ENCODE data around the gene MBNL3.

The MBNL3 gene

GRCh38 chrX:132423323-132423722 lies 65.5 kb downstream of the MBNL3 start:
- H3K9me3 Mint-ChIP-seq, result no peaks in the 10 kb centered on the region
- no peak overlapping the region for H3K4me3 Mint-ChIP-seq
- H3K4me1 Mint-ChIP-seq, result peaks cover 10% of the 10 kb centered on the region
- DNase-seq (ENCODE audit: low spot score in 2 of 2) (no peak), ATAC-seq (ENCODE audit: low read depth) (no peak)
- no peak overlapping the region for H3K27ac Mint-ChIP-seq
- no peaks in the 10 kb centered on the region for H3K27me3 Mint-ChIP-seq
- H3K36me3 Mint-ChIP-seq, result peaks cover 3% of the 10 kb centered on the region

DNA sequence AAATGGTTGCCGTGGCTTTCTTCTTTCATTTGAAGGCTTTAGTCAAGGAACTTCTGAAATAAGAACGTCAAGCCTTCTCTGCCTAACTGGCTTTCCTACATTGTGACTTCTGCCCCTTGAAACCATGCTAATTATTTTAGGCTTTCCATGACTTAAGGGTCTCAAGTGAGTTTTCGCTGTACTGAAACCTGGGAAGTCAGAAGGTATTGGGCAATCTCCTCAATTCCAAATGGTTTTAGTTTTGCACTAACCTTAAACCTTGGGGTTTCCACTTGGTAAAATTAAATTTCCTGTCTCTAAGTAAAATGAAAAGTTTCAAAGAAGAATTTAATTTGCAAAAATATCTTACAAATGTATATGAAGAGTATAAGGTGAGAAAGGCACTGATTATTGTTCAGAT lies 73.8 kb downstream of the MBNL3 start:
- no peak overlapping the region for H3K4me3 Mint-ChIP-seq
- DNase-seq (ENCODE audit: low spot score in 2 of 2) (no peak), ATAC-seq (ENCODE audit: low read depth) (no peak)
- peaks cover 11% of the 10 kb centered on the region for H3K4me1 Mint-ChIP-seq
- H3K36me3 Mint-ChIP-seq, result peaks cover 6% of the 10 kb centered on the region
- no peaks in the 10 kb centered on the region for H3K9me3 Mint-ChIP-seq
- no peak overlapping the region for H3K27ac Mint-ChIP-seq
- H3K27me3 Mint-ChIP-seq, result no peaks in the 10 kb centered on the region

DNA sequence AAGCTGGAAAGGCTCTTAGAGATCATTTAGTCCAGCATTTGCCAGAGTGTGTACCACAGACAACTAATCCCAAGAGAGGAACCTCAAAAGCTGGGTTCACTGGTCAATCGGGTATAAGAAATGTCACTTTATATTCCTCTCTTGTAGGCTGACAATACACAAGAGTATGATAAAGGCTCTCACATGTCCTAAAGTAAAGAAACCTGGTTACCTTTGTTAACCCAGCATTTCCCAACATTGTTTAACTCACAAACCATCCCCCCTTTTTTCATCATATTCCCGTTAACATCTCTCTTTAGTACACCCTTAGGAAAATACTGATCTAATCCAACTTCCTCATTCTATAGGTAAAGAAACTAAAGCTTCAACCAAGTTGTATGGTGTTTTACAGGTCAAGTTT lies 74.4 kb downstream of the MBNL3 start:
- Mint-ChIP-seq H3K27ac (no peak overlapping the region), H3K4me3 (no peak overlapping the region), H3K27me3 (no peaks in the 10 kb centered on the region), H3K4me1 (peaks cover 13% of the 10 kb centered on the region), H3K36me3 (peaks cover 5% of the 10 kb centered on the region), H3K9me3 (no peaks in the 10 kb centered on the region)
- ATAC-seq (ENCODE audit: low read depth) (no peak), DNase-seq (ENCODE audit: low spot score in 2 of 2) (no peak)

DNA sequence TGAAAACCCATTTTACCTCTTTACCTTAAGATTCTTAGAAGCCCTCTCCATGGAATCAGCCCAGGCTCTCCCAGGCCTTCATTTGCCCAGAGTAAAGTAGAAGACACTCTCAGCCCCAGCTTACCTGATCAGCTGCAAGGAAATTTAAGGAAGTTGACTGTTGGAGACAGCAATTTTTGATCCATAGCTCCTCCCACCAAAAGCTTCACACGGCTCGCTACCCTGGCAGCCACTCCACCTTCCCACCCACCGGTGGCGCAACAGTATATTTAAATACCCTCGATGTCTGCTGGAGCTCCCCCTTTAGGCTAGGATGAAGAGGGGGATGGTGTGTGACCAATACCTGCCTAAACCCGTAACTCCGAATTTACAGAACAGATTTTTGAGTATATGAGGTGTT lies 75.4 kb downstream of the MBNL3 start:
- peaks cover 5% of the 10 kb centered on the region for H3K36me3 Mint-ChIP-seq
- DNase-seq (ENCODE audit: low spot score in 2 of 2) (no peak), ATAC-seq (ENCODE audit: low read depth) (no peak)
- no peaks in the 10 kb centered on the region for H3K9me3 Mint-ChIP-seq
- peaks cover 13% of the 10 kb centered on the region for H3K4me1 Mint-ChIP-seq
- no peaks in the 10 kb centered on the region for H3K27me3 Mint-ChIP-seq
- H3K27ac Mint-ChIP-seq, result no peak overlapping the region
- H3K4me3 Mint-ChIP-seq, result no peak overlapping the region

GRCh38 chrX:132412208-132412607 lies 76.6 kb downstream of the MBNL3 start:
- Mint-ChIP-seq H3K9me3 (no peaks in the 10 kb centered on the region), H3K27ac (no peak overlapping the region), H3K36me3 (peaks cover 5% of the 10 kb centered on the region), H3K4me3 (no peak overlapping the region), H3K4me1 (peaks cover 17% of the 10 kb centered on the region), H3K27me3 (no peaks in the 10 kb centered on the region)
- ATAC-seq (ENCODE audit: low read depth) (no peak), DNase-seq (ENCODE audit: low spot score in 2 of 2) (no peak)

GRCh38 chrX:132411310-132411977 lies 77.4 kb downstream of the MBNL3 start:
- no peak for DNase-seq (ENCODE audit: low spot score in 2 of 2)
- Mint-ChIP-seq H3K4me1 (peaks cover 17% of the 10 kb centered on the region), H3K9me3 (no peaks in the 10 kb centered on the region), H3K4me3 (no peak overlapping the region), H3K36me3 (peaks cover 5% of the 10 kb centered on the region), H3K27ac (no peak overlapping the region), H3K27me3 (no peaks in the 10 kb centered on the region)
- ATAC-seq (ENCODE audit: low read depth), result no peak

DNA sequence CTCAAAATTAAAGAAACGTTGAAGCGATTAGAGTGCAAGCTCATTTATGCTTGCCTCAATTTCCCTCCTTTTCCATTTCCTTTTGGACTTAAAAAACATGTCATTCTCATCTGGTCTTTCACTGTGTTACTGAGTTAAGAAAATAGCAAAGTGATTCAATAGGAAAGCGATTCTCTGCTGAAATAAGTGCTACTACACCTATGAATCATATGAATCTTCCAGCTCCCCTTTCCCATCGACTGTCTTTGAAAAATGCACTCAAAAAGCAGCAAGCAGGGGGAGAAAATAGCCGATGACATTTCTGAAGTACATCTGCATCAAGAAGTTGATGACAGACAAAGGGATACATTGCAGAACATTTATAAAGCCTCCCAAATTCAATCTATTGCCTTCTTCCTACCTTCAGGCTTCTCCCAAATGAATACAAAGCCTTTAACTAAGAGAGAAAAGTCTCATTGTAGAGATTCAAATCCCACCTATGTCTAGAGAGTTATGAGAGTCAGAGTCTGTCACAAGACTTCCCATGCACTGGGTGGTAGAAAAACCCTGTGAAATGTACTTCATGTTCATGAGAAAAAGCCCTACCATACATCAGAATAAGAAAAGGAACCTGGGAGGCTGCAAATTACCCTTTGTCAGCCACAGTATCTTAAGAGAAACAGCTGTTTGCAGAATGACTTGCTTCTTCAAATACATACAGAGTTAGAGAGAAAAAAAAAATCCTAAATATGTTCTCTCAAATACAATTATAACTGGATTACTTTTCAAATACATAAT lies 78.9 kb downstream of the MBNL3 start:
- H3K4me1 Mint-ChIP-seq, result peaks cover 15% of the 10 kb centered on the region
- ATAC-seq (ENCODE audit: low read depth) (no peak), DNase-seq (ENCODE audit: low spot score in 2 of 2) (no peak)
- H3K27me3 Mint-ChIP-seq, result no peaks in the 10 kb centered on the region
- H3K4me3 Mint-ChIP-seq, result no peak overlapping the region
- H3K36me3 Mint-ChIP-seq, result peaks cover 6% of the 10 kb centered on the region
- no peaks in the 10 kb centered on the region for H3K9me3 Mint-ChIP-seq
- no peak overlapping the region for H3K27ac Mint-ChIP-seq

DNA sequence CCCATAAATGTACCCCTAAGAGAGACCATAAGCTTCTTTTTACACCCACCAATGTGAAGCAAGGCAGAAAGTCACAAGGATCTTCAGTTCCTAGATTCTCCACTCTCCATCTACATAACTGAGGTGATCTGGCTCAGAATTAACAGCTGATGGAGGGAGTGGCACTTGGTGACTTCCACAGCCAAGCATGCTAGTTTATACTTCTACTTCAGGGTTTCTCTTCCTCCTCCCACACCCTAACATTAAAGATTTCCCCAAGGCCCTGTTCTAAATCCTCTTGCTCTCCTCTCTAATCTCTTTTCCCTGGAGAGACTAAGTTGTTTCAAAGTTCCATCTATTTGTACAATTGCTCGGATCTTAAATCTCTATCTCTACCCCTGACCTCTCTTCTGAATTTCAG lies 81.1 kb downstream of the MBNL3 start:
- DNase-seq (ENCODE audit: low spot score in 2 of 2) (no peak), ATAC-seq (ENCODE audit: low read depth) (peak; percentile 35)
- Mint-ChIP-seq H3K27ac (no peak overlapping the region), H3K4me1 (peaks cover 14% of the 10 kb centered on the region), H3K27me3 (no peaks in the 10 kb centered on the region), H3K36me3 (peaks cover 11% of the 10 kb centered on the region), H3K9me3 (no peaks in the 10 kb centered on the region), H3K4me3 (no peak overlapping the region)

DNA sequence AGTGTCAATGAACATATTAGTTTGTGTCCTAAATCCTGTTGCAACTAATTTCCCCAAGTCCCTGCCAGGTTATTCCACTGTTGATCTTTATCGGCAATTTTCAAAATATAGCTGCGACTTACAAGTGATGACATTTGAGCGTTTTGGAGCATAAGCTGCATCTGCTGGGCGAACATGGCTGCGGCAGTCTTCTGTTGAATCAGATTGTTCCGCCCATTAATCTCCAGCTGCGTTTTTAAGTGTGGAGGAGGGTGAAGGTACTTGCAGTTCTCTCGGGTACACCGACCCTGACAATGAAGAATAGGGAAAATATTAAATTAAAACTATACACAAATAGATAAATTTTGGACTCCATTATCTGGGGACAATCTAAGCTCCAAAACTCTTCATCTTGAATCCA lies 82.7 kb downstream of the MBNL3 start:
- H3K9me3 Mint-ChIP-seq, result no peaks in the 10 kb centered on the region
- peaks cover 8% of the 10 kb centered on the region for H3K36me3 Mint-ChIP-seq
- no peak for ATAC-seq (ENCODE audit: low read depth)
- no peaks in the 10 kb centered on the region for H3K27me3 Mint-ChIP-seq
- no peak for DNase-seq (ENCODE audit: low spot score in 2 of 2)
- no peak overlapping the region for H3K27ac Mint-ChIP-seq
- no peak overlapping the region for H3K4me3 Mint-ChIP-seq
- peaks cover 8% of the 10 kb centered on the region for H3K4me1 Mint-ChIP-seq

DNA sequence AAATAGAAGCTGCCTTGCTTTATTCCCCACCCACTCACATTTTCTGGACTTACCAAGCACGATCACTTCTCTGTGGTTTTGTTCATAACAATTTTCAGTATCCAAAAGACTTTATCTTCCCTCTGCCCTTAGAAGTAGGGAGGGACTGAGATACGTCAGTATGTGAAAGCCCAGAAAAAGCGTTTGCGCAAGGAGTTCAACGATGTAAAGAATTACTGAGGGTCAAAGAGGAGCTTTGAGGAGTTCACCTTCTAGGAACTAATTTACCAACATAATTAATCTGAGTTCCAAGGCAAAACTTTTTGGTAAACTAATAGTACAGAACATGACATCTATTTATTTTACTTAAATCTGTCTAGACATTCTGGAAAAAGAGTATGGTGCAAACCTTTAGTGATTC lies 84.6 kb downstream of the MBNL3 start:
- Mint-ChIP-seq H3K9me3 (no peaks in the 10 kb centered on the region), H3K4me3 (no peak overlapping the region), H3K27me3 (no peaks in the 10 kb centered on the region), H3K36me3 (peaks cover 10% of the 10 kb centered on the region), H3K4me1 (peaks cover 6% of the 10 kb centered on the region), H3K27ac (no peak overlapping the region)
- ATAC-seq (ENCODE audit: low read depth) (no peak), DNase-seq (ENCODE audit: low spot score in 2 of 2) (no peak)

DNA sequence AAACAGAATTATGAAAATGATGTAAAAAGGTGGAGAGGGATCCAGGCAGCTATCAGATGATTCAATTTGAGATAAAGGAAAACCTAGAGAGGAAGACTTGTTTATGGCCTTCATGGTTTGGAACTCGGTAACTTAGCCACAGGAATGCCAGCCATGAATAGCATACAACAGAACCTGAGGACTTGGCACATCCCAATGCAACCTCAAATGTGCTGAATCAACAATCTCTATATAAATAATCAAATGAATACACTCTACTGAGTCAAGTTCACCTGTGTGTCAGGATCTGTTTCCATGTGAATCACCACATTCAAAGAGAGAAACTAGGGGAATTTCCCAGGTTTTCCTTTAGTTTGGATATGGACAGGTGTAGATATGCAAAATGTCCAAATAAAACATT lies 86.9 kb downstream of the MBNL3 start:
- ATAC-seq (ENCODE audit: low read depth), result no peak
- Mint-ChIP-seq H3K9me3 (no peaks in the 10 kb centered on the region), H3K27ac (no peak overlapping the region), H3K4me1 (no peaks in the 10 kb centered on the region), H3K36me3 (peaks cover 13% of the 10 kb centered on the region), H3K4me3 (no peak overlapping the region), H3K27me3 (no peaks in the 10 kb centered on the region)
- DNase-seq (ENCODE audit: low spot score in 2 of 2), result no peak

DNA sequence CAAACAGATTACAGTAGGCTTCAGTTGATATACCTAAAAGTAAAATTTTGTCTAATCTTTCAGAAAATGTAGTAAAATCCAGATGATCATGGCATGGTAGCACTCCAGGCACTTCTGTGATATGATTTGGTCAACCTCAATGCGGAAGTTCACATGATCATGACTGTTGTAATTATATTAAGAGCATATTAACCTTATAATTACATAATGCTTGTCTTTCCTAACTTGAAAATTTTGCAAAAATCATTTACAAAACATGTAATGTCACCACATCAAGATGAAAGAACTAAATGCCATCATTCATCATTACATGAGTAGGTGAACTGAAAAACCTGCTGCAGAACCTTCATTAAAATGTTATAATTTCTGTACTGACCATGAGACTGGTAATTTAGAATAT lies 88.1 kb downstream of the MBNL3 start:
- H3K36me3 Mint-ChIP-seq, result peaks cover 13% of the 10 kb centered on the region
- DNase-seq (ENCODE audit: low spot score in 2 of 2), result no peak
- H3K4me1 Mint-ChIP-seq, result no peaks in the 10 kb centered on the region
- no peaks in the 10 kb centered on the region for H3K9me3 Mint-ChIP-seq
- H3K27ac Mint-ChIP-seq, result no peak overlapping the region
- H3K4me3 Mint-ChIP-seq, result no peak overlapping the region
- ATAC-seq (ENCODE audit: low read depth), result no peak
- H3K27me3 Mint-ChIP-seq, result no peaks in the 10 kb centered on the region

- H3K36me3 Mint-ChIP-seq, result peaks cover 9% of the 10 kb centered on the region
- no peaks in the 10 kb centered on the region for H3K9me3 Mint-ChIP-seq
- no peaks in the 10 kb centered on the region for H3K27me3 Mint-ChIP-seq
- no peak for ATAC-seq (ENCODE audit: low read depth)
- H3K4me3 Mint-ChIP-seq, result no peak overlapping the region
- DNase-seq (ENCODE audit: low spot score in 2 of 2), result no peak
- peaks cover 2% of the 10 kb centered on the region for H3K4me1 Mint-ChIP-seq
- no peak overlapping the region for H3K27ac Mint-ChIP-seq
Measured at GRCh38 chrX:132395645-132396044, 93.2 kb downstream of the MBNL3 start.

- DNase-seq (ENCODE audit: low spot score in 2 of 2) (no peak), ATAC-seq (ENCODE audit: low read depth) (no peak)
- Mint-ChIP-seq H3K4me1 (peaks cover 2% of the 10 kb centered on the region), H3K27me3 (no peaks in the 10 kb centered on the region), H3K27ac (no peak overlapping the region), H3K9me3 (no peaks in the 10 kb centered on the region), H3K36me3 (peaks cover 9% of the 10 kb centered on the region), H3K4me3 (no peak overlapping the region)
Measured at GRCh38 chrX:132395026-132395425, 93.8 kb downstream of the MBNL3 start.

GRCh38 chrX:132394591-132394990 lies 94.2 kb downstream of the MBNL3 start:
- H3K4me3 Mint-ChIP-seq, result no peak overlapping the region
- ATAC-seq (ENCODE audit: low read depth), result no peak

More at GRCh38 chrX:132394591-132394990, 94.2 kb downstream of the MBNL3 start:
- DNase-seq (ENCODE audit: low spot score in 2 of 2), result no peak
- no peaks in the 10 kb centered on the region for H3K9me3 Mint-ChIP-seq
- peaks cover 9% of the 10 kb centered on the region for H3K36me3 Mint-ChIP-seq
- no peak overlapping the region for H3K27ac Mint-ChIP-seq
- H3K27me3 Mint-ChIP-seq, result no peaks in the 10 kb centered on the region
- H3K4me1 Mint-ChIP-seq, result peaks cover 2% of the 10 kb centered on the region

All from memory B cell (primary cell).